GM23338 (cell line): ENCODE results near the gene MATN1. TPM values are rescaled to one million over a fixed set of nuclear protein-coding genes. Genes with fewer than 3 reads are reported as not detected.

Experiments
- ATAC-seq: fragments of 200-7000 bp; cut with Tn5 transposase; 3 replicates; pipeline ENCODE4 v1.9.1; 2020
- DNase-seq: peaks from one replicate; pipeline ENCODE4 v3.0.0-alpha.2; 2015; ENCODE audit warnings: low spot score
- H2AFZ ChIP-seq: fragments of 200-600 bp; sonication (generic); 2 replicates; pipeline ENCODE4 v1.8.0; 2016; ENCODE audit warnings: antibody characterized with exemption, mild to moderate bottlenecking, moderate library complexity
- H3F3A ChIP-seq: fragments of 200-600 bp; sonication (generic); replicated peaks from 2 replicates; pipeline ENCODE4 v1.8.0; 2017; ENCODE audit warnings: antibody characterized with exemption, mixed run types, low read depth
- H3K27ac ChIP-seq: fragments of 200-600 bp; sonication (generic); 2 replicates; pipeline ENCODE4 v1.6.1; 2016; ENCODE audit warnings: low read depth
- H3K27me3 ChIP-seq: fragments of 200-600 bp; sonication (generic); 2 replicates; pipeline ENCODE4 v1.8.0; 2016; ENCODE audit warnings: mild to moderate bottlenecking, mixed run types, moderate library complexity; ENCODE audit not compliant: insufficient read depth
- H3K36me3 ChIP-seq: fragments of 200-600 bp; sonication (generic); 2 replicates; pipeline ENCODE4 v1.8.0; 2016; ENCODE audit warnings: mild to moderate bottlenecking; ENCODE audit not compliant: insufficient read depth
- H3K4me1 ChIP-seq: fragments of 200-600 bp; sonication (generic); 2 replicates; pipeline ENCODE4 v1.8.0; 2016; ENCODE audit warnings: mild to moderate bottlenecking, moderate library complexity; ENCODE audit not compliant: insufficient read depth
- H3K4me2 ChIP-seq: fragments of 200-600 bp; sonication (generic); 2 replicates; pipeline ENCODE4 v1.7.1; 2017; ENCODE audit warnings: mixed run types
- H3K4me3 ChIP-seq: fragments of 200-600 bp; sonication (generic); 2 replicates; pipeline ENCODE4 v1.6.1; 2016; ENCODE audit warnings: mixed run types
- H3K79me2 ChIP-seq: fragments of 200-600 bp; sonication (generic); replicated peaks from 2 replicates; pipeline ENCODE4 v1.8.0; 2017; ENCODE audit warnings: mild to moderate bottlenecking; ENCODE audit not compliant: insufficient read depth
- H3K9me2 ChIP-seq: fragments of 200-600 bp; sonication (generic); 2 replicates; pipeline ENCODE4 v1.8.0; 2017; ENCODE audit not compliant: insufficient read depth
- H4K20me1 ChIP-seq: fragments of 200-600 bp; sonication (generic); replicated peaks from 2 replicates; pipeline ENCODE4 v1.8.0; 2017; ENCODE audit warnings: mild to moderate bottlenecking; ENCODE audit not compliant: insufficient read depth
- H3K27ac Mint-ChIP-seq: 2 replicates; pipeline ENCODE4 v1.8.0; 2020; ENCODE audit warnings: inconsistent platforms, mild to moderate bottlenecking, moderate library complexity, mixed read lengths
- H3K27me3 Mint-ChIP-seq: 3 replicates; pipeline ENCODE4 v1.8.0; 2022; ENCODE audit warnings: low read depth, mild to moderate bottlenecking, moderate library complexity, mixed read lengths, inconsistent platforms; ENCODE audit not compliant: insufficient read depth, poor library complexity
- H3K36me3 Mint-ChIP-seq: 3 replicates; pipeline ENCODE4 v1.8.0; 2021; ENCODE audit warnings: low read depth, mild to moderate bottlenecking, inconsistent platforms, moderate library complexity, mixed read lengths
- H3K4me1 Mint-ChIP-seq: 3 replicates; pipeline ENCODE4 v1.8.0; 2020; ENCODE audit warnings: mild to moderate bottlenecking, inconsistent platforms, mixed read lengths
- H3K4me3 Mint-ChIP-seq: 3 replicates; pipeline ENCODE4 v1.8.0; 2021; ENCODE audit warnings: moderate library complexity, mild to moderate bottlenecking, inconsistent platforms, mixed read lengths
- H3K9me3 Mint-ChIP-seq: 3 replicates; pipeline ENCODE4 v1.8.0; 2020; ENCODE audit warnings: moderate library complexity, mild to moderate bottlenecking, inconsistent platforms, mixed read lengths
- CREB1 ChIP-seq: fragments of 250-450 bp; sonication (Bioruptor Pico); IDR thresholded peaks from 2 replicates; pipeline ENCODE4 v1.5.0; 2020; ENCODE audit warnings: low read depth, mild to moderate bottlenecking, moderate library complexity
- CTCF ChIP-seq, 2 experiments: fragments of 200-600 bp in 1 of 2; sonication (generic) in 1 of 2; conservative IDR thresholded peaks; 2 replicates each; pipeline versions ENCODE4 v1.5.1 to v1.6.1; 2016 to 2017; ENCODE audit warnings: antibody characterized with exemption in 2 of 2, low read depth in 2 of 2, mild to moderate bottlenecking in 2 of 2, moderate library complexity in 1 of 2
- ETS1 ChIP-seq: IDR thresholded peaks from 2 replicates; pipeline ENCODE4 v1.6.1; 2016; ENCODE audit warnings: antibody characterized with exemption
- EZH2 ChIP-seq: fragments of 200-600 bp; sonication (generic); IDR thresholded peaks from one replicate; pipeline ENCODE4 v1.8.0; 2017; ENCODE audit warnings: antibody characterized with exemption, mild to moderate bottlenecking, low read depth; ENCODE audit not compliant: unreplicated experiment
- EZH2phosphoT487 ChIP-seq: fragments of 200-600 bp; sonication (generic); IDR thresholded peaks from one replicate; pipeline ENCODE4 v1.8.1; 2018; ENCODE audit warnings: antibody characterized with exemption; ENCODE audit not compliant: unreplicated experiment
- JUNB ChIP-seq: IDR thresholded peaks from one replicate; pipeline ENCODE4 v1.6.1; 2016; ENCODE audit warnings: antibody characterized with exemption; ENCODE audit not compliant: unreplicated experiment
- NANOG ChIP-seq: IDR thresholded peaks from 2 replicates; pipeline ENCODE4 v1.6.1; 2016; ENCODE audit warnings: antibody characterized with exemption, borderline replicate concordance
- POLR2AphosphoS5 ChIP-seq: IDR thresholded peaks from 2 replicates; pipeline ENCODE4 v1.6.1; 2016; ENCODE audit warnings: antibody characterized with exemption, low read depth
- STAT1 ChIP-seq: IDR thresholded peaks from one replicate; pipeline ENCODE4 v1.6.1; 2016; ENCODE audit warnings: antibody characterized with exemption; ENCODE audit not compliant: unreplicated experiment
- ZNF114 ChIP-seq: fragments of 250-450 bp; sonication (Bioruptor Pico); IDR thresholded peaks from 2 replicates; pipeline ENCODE4 v1.5.0; 2020; ENCODE audit warnings: mild to moderate bottlenecking, moderate library complexity
- ZNF331 ChIP-seq: fragments of 250-450 bp; sonication (Bioruptor Pico); IDR thresholded peaks from 2 replicates; pipeline ENCODE4 v1.5.0; 2020; ENCODE audit warnings: low read depth, mild to moderate bottlenecking, moderate library complexity
- polyA plus RNA-seq: library from polyadenylated mRNA; unstranded; fragments of >200 nt; fragmentation: Nextera tagmentation; extraction: Ambion mirVana; gene quantifications from 2 replicates; pipeline ENCODE4 v1.2.1, GENCODE V29; 2016
- total RNA-seq: library from RNA; depleted of rRNA; stranded (reverse); fragments of >200 nt; shearing (Covaris generic); gene quantifications from 2 replicates; pipeline ENCODE4 v1.2.3, GENCODE V29; 2014
- TF ChIP-seq, protein P1 (sequence below): IDR thresholded peaks from one replicate; pipeline ENCODE4 v1.6.1; 2018; ENCODE audit warnings: antibody characterized with exemption; ENCODE audit not compliant: unreplicated experiment
- TF ChIP-seq, protein P2 (sequence below): fragments of 250-450 bp; sonication (Bioruptor Pico); IDR thresholded peaks from 2 replicates; pipeline ENCODE4 v1.5.0; 2020; ENCODE audit warnings: mild to moderate bottlenecking, moderate library complexity

MATN1 gene
- total and polyA plus RNA-seq, 2 experiments from 2014 or later: 0.08 to 0.31 TPM

DNA sequence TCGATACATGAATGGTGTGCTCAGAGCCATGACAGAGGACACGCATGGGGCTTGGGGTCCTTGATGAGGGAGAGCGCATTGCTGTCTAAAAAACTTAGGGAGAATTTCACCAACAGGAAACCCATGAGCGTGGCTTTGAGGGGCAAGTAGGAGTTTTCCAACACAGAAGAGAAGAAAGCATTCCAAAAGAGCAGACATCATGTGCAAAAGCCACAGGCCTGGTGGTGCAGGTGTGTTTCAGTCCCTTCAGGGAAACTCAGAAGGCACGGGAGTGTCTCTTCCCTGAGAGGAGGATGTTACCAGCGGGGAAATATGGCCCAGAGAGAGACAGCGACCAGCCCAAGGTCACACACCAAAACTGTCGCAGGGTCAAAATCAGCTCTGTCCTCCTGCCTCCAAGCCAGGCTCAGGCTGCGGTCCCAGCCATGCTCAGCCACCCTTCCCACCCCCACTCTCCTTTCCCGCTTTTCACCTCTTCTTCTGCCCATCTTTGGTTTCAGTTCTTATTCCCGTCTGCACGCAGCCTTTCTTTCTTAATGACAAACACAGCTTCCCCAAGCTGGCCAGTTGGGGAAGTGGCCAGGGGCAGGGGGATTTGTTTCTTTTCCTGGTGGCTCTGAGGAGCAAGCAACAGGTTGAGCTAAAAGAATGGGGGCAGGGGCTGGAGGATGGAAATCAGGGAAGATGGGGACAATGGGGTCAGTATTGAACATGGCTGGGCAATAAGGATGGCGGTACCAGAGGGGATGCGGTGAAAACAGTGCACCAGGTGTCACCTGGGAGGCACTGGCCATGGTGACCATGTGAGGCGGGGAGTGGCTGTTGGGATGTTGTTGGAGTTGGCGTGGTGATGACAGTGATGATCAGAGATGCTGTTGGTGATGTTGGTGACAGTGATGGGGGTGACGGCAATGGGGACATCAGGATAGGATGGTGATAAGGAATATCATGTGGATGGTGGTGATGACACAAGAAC, 23.9 kb upstream of the MATN1 start:
- H3K4me2 ChIP-seq: no peak overlapping the region
- no peaks in the 10 kb centered on the region for H3K79me2 ChIP-seq
- H3K9me2 ChIP-seq: no peaks in the 10 kb centered on the region
- Mint-ChIP-seq H3K4me3 (no peak overlapping the region), H3K27me3 (peaks cover 14% of the 10 kb centered on the region), H3K4me1 (peaks cover 23% of the 10 kb centered on the region), H3K9me3 (no peaks in the 10 kb centered on the region), H3K36me3 (no peaks in the 10 kb centered on the region), H3K27ac (0 out of 2 replicates have a peak overlapping the region, but pooled peaks have one; percentile 27)
- H3K27ac ChIP-seq: no peak overlapping the region
- no peaks in the 10 kb centered on the region for H3K27me3 ChIP-seq
- TF ChIP-seq EZH2 (no peak), CREB1 (no peak), CTCF (conservative IDR thresholded peaks at IDR 0.05; ENCODE audit: low read depth in 2 of 2) (no peak), ZNF114 (no peak), JUNB (no peak), EZH2phosphoT487 (no peak), ETS1 (no peak), POLR2AphosphoS5 (no peak), NANOG (no peak), STAT1 (no peak), ZNF331 (CRISPR knock-in tag) (no peak)
- TF ChIP-seq, protein P1, sequence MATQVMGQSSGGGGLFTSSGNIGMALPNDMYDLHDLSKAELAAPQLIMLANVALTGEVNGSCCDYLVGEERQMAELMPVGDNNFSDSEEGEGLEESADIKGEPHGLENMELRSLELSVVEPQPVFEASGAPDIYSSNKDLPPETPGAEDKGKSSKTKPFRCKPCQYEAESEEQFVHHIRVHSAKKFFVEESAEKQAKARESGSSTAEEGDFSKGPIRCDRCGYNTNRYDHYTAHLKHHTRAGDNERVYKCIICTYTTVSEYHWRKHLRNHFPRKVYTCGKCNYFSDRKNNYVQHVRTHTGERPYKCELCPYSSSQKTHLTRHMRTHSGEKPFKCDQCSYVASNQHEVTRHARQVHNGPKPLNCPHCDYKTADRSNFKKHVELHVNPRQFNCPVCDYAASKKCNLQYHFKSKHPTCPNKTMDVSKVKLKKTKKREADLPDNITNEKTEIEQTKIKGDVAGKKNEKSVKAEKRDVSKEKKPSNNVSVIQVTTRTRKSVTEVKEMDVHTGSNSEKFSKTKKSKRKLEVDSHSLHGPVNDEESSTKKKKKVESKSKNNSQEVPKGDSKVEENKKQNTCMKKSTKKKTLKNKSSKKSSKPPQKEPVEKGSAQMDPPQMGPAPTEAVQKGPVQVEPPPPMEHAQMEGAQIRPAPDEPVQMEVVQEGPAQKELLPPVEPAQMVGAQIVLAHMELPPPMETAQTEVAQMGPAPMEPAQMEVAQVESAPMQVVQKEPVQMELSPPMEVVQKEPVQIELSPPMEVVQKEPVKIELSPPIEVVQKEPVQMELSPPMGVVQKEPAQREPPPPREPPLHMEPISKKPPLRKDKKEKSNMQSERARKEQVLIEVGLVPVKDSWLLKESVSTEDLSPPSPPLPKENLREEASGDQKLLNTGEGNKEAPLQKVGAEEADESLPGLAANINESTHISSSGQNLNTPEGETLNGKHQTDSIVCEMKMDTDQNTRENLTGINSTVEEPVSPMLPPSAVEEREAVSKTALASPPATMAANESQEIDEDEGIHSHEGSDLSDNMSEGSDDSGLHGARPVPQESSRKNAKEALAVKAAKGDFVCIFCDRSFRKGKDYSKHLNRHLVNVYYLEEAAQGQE: no peak
- TF ChIP-seq, protein P2, sequence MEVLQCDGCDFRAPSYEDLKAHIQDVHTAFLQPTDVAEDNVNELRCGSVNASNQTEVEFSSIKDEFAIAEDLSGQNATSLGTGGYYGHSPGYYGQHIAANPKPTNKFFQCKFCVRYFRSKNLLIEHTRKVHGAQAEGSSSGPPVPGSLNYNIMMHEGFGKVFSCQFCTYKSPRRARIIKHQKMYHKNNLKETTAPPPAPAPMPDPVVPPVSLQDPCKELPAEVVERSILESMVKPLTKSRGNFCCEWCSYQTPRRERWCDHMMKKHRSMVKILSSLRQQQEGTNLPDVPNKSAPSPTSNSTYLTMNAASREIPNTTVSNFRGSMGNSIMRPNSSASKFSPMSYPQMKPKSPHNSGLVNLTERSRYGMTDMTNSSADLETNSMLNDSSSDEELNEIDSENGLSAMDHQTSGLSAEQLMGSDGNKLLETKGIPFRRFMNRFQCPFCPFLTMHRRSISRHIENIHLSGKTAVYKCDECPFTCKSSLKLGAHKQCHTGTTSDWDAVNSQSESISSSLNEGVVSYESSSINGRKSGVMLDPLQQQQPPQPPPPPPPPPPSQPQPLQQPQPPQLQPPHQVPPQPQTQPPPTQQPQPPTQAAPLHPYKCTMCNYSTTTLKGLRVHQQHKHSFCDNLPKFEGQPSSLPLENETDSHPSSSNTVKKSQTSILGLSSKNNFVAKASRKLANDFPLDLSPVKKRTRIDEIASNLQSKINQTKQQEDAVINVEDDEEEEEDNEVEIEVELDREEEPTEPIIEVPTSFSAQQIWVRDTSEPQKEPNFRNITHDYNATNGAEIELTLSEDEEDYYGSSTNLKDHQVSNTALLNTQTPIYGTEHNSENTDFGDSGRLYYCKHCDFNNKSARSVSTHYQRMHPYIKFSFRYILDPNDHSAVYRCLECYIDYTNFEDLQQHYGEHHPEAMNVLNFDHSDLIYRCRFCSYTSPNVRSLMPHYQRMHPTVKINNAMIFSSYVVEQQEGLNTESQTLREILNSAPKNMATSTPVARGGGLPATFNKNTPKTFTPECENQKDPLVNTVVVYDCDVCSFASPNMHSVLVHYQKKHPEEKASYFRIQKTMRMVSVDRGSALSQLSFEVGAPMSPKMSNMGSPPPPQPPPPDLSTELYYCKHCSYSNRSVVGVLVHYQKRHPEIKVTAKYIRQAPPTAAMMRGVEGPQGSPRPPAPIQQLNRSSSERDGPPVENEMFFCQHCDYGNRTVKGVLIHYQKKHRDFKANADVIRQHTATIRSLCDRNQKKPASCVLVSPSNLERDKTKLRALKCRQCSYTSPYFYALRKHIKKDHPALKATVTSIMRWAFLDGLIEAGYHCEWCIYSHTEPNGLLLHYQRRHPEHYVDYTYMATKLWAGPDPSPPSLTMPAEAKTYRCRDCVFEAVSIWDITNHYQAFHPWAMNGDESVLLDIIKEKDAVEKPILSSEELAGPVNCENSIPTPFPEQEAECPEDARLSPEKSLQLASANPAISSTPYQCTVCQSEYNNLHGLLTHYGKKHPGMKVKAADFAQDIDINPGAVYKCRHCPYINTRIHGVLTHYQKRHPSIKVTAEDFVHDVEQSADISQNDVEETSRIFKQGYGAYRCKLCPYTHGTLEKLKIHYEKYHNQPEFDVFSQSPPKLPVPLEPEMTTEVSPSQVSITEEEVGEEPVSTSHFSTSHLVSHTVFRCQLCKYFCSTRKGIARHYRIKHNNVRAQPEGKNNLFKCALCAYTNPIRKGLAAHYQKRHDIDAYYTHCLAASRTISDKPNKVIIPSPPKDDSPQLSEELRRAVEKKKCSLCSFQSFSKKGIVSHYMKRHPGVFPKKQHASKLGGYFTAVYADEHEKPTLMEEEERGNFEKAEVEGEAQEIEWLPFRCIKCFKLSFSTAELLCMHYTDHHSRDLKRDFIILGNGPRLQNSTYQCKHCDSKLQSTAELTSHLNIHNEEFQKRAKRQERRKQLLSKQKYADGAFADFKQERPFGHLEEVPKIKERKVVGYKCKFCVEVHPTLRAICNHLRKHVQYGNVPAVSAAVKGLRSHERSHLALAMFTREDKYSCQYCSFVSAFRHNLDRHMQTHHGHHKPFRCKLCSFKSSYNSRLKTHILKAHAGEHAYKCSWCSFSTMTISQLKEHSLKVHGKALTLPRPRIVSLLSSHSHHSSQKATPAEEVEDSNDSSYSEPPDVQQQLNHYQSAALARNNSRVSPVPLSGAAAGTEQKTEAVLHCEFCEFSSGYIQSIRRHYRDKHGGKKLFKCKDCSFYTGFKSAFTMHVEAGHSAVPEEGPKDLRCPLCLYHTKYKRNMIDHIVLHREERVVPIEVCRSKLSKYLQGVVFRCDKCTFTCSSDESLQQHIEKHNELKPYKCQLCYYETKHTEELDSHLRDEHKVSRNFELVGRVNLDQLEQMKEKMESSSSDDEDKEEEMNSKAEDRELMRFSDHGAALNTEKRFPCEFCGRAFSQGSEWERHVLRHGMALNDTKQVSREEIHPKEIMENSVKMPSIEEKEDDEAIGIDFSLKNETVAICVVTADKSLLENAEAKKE (CRISPR knock-in tag): no peak
- H4K20me1 ChIP-seq: no peaks in the 10 kb centered on the region
- H2AFZ ChIP-seq: no peak overlapping the region
- no peaks in the 10 kb centered on the region for H3K4me1 ChIP-seq
- ATAC-seq (no peak), DNase-seq (no peak)
- no peak overlapping the region for H3K4me3 ChIP-seq
- H3F3A ChIP-seq: no peaks in the 10 kb centered on the region
- no peaks in the 10 kb centered on the region for H3K36me3 ChIP-seq
